Measurements from ENCODE around the gene ILDR2.

DNA sequence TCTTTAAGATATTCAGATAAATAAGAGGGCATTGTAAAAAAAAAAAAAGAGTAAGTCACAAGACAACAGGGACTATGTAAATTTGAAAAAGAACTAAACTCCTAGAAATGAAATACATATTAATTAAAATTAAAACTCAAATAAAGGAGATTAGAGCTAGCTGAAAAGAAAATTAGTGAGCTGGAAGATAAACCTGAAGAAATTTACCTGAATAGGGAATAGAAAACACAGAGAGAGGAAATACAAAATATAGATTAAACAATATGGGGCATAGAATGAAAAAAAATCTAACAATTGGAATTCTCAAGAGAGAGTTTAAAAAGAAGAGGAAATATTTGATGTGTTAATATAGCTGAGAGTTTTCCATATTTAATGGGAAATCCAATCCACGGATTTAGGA, 63.7 kb downstream of the ILDR2 start:
- TF ChIP-seq, protein P1, sequence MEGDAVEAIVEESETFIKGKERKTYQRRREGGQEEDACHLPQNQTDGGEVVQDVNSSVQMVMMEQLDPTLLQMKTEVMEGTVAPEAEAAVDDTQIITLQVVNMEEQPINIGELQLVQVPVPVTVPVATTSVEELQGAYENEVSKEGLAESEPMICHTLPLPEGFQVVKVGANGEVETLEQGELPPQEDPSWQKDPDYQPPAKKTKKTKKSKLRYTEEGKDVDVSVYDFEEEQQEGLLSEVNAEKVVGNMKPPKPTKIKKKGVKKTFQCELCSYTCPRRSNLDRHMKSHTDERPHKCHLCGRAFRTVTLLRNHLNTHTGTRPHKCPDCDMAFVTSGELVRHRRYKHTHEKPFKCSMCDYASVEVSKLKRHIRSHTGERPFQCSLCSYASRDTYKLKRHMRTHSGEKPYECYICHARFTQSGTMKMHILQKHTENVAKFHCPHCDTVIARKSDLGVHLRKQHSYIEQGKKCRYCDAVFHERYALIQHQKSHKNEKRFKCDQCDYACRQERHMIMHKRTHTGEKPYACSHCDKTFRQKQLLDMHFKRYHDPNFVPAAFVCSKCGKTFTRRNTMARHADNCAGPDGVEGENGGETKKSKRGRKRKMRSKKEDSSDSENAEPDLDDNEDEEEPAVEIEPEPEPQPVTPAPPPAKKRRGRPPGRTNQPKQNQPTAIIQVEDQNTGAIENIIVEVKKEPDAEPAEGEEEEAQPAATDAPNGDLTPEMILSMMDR (IDR thresholded peaks at IDR 0.05 in 8 of 11, conservative IDR thresholded peaks at IDR 0.05 in 3 of 11): no peak
- no peak for TF ChIP-seq POLR2A (IDR thresholded peaks at IDR 0.05)
- TF ChIP-seq POLR2AphosphoS5 (IDR thresholded peaks at IDR 0.05): no peak
